ENCODE measurements around the gene PAMR1.

Gene PAMR1

GRCh38 chr11:35398881-35399280 is 126.5 kb downstream of the PAMR1 start:
- no peak for DNase-seq (ENCODE audit: low read depth)

- DNase-seq (ENCODE audit: low read depth), result no peak
Measured at GRCh38 chr11:35394941-35395340, 130.5 kb downstream of the PAMR1 start.

- DNase-seq (ENCODE audit: low read depth), result no peak
Measured at GRCh38 chr11:35393098-35393497, 132.3 kb downstream of the PAMR1 start.

- peak; percentile 70 for DNase-seq (ENCODE audit: low read depth)
Measured at GRCh38 chr11:35391922-35392688, 133.3 kb downstream of the PAMR1 start.

- no peak for DNase-seq (ENCODE audit: low read depth)
Measured at GRCh38 chr11:35390737-35391682, 134.4 kb downstream of the PAMR1 start.

- DNase-seq (ENCODE audit: low read depth), result no peak
Measured at GRCh38 chr11:35389897-35390465, 135.4 kb downstream of the PAMR1 start.

GRCh38 chr11:35389112-35389511 is 136.3 kb downstream of the PAMR1 start:
- DNase-seq (ENCODE audit: low read depth), result no peak

- DNase-seq (ENCODE audit: low read depth), result no peak
Measured at GRCh38 chr11:35388061-35388460, 137.4 kb downstream of the PAMR1 start.

GRCh38 chr11:35387111-35387982 is 138.1 kb downstream of the PAMR1 start:
- DNase-seq (ENCODE audit: low read depth), result no peak

GRCh38 chr11:35383953-35384352 is 141.5 kb downstream of the PAMR1 start:
- DNase-seq (ENCODE audit: low read depth), result no peak
